Measurements from ENCODE around the gene ULK4. TPM values are rescaled to one million over a fixed set of nuclear protein-coding genes. Genes with fewer than 3 reads are reported as not detected.

Gene ULK4
- total and polyA plus RNA-seq, 7 donors = 2.1 to 18.6 (median 8.9) TPM

DNA sequence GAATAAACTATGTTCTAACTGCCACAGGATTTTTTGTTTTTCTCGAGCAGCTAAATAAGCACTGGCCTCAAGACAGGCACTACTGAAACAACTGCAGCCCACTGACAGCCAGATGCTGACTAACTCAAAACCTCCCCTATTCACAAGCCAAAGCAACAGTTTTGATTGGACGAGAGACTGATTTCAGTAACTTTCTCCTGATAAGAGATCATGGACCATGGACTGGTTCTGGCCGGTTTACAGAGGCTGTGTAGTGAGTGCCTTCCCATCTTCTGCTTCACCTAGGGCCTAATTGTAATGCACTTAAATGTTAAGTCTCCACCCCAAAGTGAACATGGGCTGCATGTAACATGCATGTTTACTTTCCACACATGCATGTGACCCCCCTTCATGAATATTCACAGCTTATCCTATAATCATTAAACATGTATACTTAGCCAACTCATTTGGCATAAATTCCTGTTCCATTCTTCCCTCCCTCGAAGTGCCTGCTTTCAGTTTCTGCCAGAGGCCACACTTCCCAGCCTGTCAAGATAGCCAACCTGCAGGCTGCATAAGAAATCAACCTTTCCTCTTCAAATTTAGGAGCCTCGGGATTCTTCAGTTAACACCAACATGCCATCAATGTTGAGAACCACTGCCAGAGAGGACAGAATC lies 108.2 kb downstream of the ULK4 start:
- no peak for DNase-seq
- 80 to 84% methylated on average over 5 of the region's 5 CpGs for WGBS, 2 donors

DNA sequence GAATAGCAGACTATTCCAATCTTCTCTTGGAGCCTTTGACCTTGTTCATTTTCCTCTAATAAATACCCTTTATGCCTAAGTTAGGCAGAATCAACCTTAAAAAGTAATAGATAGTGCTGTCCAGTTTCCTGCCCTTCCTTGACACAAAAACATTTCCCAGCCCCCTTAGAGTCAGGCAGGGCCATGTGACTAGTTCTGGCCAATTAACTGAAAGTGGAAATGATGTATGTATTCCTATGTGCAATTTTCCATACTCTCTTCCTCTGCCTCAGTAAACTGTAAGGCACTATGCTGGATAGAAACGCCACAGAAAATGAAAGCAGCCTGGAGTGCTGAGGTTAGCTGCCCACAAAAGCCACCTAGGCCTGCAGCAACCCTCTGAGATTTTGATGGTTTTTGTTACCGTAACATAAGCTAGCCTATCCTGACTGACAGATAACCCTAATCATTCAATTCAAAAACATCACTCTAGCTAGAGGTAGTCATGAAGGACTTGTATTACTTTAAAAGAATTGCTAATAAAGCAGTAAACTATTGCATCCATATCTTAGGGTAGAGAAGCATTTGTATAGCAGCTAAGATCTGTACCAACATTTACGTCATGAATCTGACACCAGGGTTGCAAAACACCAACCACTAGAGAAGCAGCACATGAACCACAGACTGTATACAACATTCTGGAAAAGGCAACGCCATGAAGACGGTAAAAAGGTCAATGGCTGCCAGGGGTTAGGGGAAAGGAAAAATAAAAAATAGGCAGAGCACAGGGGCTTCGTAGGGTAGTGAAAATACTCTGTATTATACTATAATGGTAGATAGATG lies 112.9 kb downstream of the ULK4 start:
- Histone ChIP-seq H3K27ac (no peak overlapping the region), H3K27me3 (no peaks in the 10 kb centered on the region), H3K4me3 (no peak overlapping the region), H3K9me3 (no peaks in the 10 kb centered on the region), H3K4me1 (peaks cover 0 to 10% (median 0%) of the 10 kb centered on the region in 4 donors), H3K36me3 (no peaks in the 10 kb centered on the region)
- WGBS, 2 donors = 84 to 90% methylated on average over 6 of the region's 6 CpGs
- intact Hi-C loops (cut with DNase I) = no loop called here
- no peak for TF ChIP-seq POLR2AphosphoS5 (IDR thresholded peaks at IDR 0.05)
- no peak for TF ChIP-seq CTCF (IDR thresholded peaks at IDR 0.05)
- TF ChIP-seq POLR2A (IDR thresholded peaks at IDR 0.05) = no peak
- TF ChIP-seq EP300 (IDR thresholded peaks at IDR 0.05) = no peak
- DNase-seq = no peak

More for the DNA sequence above, 108.2 kb downstream of the ULK4 start:
- Histone ChIP-seq H3K4me1 (peaks cover 0 to 2% (median 0%) of the 10 kb centered on the region in 4 donors), H3K9me3 (no peaks in the 10 kb centered on the region), H3K36me3 (no peaks in the 10 kb centered on the region), H3K27me3 (no peaks in the 10 kb centered on the region), H3K27ac (no peak overlapping the region), H3K4me3 (no peak overlapping the region)
- intact Hi-C loops (cut with DNase I) = no loop called here
- TF ChIP-seq POLR2A (IDR thresholded peaks at IDR 0.05) (no peak), POLR2AphosphoS5 (IDR thresholded peaks at IDR 0.05) (no peak), CTCF (IDR thresholded peaks at IDR 0.05) (no peak), EP300 (IDR thresholded peaks at IDR 0.05) (no peak)

DNA sequence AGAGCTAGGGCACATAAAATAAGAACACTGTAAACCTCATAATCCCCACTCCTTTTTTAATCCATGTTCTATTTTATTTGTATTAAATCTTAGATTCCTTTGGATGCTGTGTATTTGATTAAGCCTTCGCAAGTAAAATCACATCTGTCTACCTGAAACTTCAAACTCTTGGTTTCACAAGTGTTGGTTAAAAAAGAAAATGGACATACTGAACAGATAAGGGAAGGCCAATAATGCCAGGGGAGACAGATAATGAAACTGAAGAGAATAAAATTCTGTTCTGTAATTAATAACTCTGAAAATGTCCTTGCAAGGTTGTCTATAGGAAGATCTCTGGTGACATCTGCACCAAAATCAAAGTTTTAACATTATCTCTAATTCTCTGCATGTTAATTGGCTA lies 114.2 kb downstream of the ULK4 start:
- Histone ChIP-seq H3K27me3 (no peaks in the 10 kb centered on the region), H3K9me3 (no peaks in the 10 kb centered on the region), H3K4me1 (peaks cover 0 to 10% (median 0%) of the 10 kb centered on the region in 4 donors), H3K36me3 (no peaks in the 10 kb centered on the region), H3K27ac (no peak overlapping the region), H3K4me3 (no peak overlapping the region)
- DNase-seq = no peak
- no peak for TF ChIP-seq CTCF (IDR thresholded peaks at IDR 0.05)
- no peak for TF ChIP-seq POLR2AphosphoS5 (IDR thresholded peaks at IDR 0.05)
- no peak for TF ChIP-seq EP300 (IDR thresholded peaks at IDR 0.05)
- TF ChIP-seq POLR2A (IDR thresholded peaks at IDR 0.05) = no peak
- intact Hi-C loops (cut with DNase I) = no loop called here
- WGBS, 2 donors = 85 to 92% methylated on average over 1 of the region's 1 CpG

DNA sequence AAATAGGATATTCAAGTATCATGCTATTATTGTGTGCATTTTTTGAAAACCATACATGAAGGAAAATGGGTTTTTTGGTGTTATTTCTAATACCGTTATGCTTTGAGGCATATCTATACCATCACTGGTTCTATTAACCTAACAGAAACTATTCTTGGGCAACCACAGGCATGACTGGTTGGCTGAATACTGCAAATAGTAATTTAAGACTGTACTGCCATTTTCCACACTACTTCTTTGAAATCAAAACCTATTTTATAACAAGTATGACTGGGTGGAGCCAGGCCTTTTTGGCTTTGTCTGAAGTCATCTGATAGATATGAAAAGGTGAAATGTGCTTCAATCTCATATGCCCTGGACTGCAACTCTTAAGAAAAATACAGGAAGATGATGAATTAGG lies 115.1 kb downstream of the ULK4 start:
- TF ChIP-seq POLR2AphosphoS5 (IDR thresholded peaks at IDR 0.05) = no peak
- TF ChIP-seq CTCF (IDR thresholded peaks at IDR 0.05) = no peak
- TF ChIP-seq POLR2A (IDR thresholded peaks at IDR 0.05) = no peak
- no peak for TF ChIP-seq EP300 (IDR thresholded peaks at IDR 0.05)
- peaks cover 0 to 10% (median 0%) of the 10 kb centered on the region in 4 donors for H3K4me1 ChIP-seq
- WGBS, 2 donors = 81 to 96% methylated on average over 1 of the region's 1 CpG
- H3K36me3 ChIP-seq = no peaks in the 10 kb centered on the region
- intact Hi-C loops (cut with DNase I) = no loop called here
- no peak for DNase-seq
- H3K27me3 ChIP-seq = no peaks in the 10 kb centered on the region
- H3K27ac ChIP-seq = no peak overlapping the region
- H3K9me3 ChIP-seq = no peaks in the 10 kb centered on the region
- no peak overlapping the region for H3K4me3 ChIP-seq
